ENCODE data around the gene MIA3. TPM values are rescaled to one million over a fixed set of nuclear protein-coding genes. Genes with fewer than 3 reads are reported as not detected.
A peak's percentile ranks its signal among the peaks of the same experiment; 100 is the strongest.

MIA3 gene
- total and polyA plus RNA-seq, 9 of the 15 experiments (the other 6 are each of a cell fraction or from before 2014, with no cell fraction given), result 21.6 to 89.4 (median 40.8) TPM

- TF ChIP-seq ESRRB (CRISPR knock-in tag; IDR thresholded peaks at IDR 0.05; ENCODE audit: borderline replicate concordance) (no peak), CREB5 (CRISPR knock-in tag; IDR thresholded peaks at IDR 0.05) (no peak), NR2F6 (CRISPR knock-in tag; IDR thresholded peaks at IDR 0.05) (no peak), POLR3A (IDR thresholded peaks at IDR 0.05; ENCODE audit: borderline replicate concordance, extremely low read depth, insufficient read depth, insufficient read length) (no peak), ZNF239 (CRISPR knock-in tag; IDR thresholded peaks at IDR 0.05) (no peak), ZNF197 (CRISPR knock-in tag; IDR thresholded peaks at IDR 0.05; ENCODE audit: low read depth) (no peak; the same call in 1 of the 2 replicates), VEZF1 (CRISPR knock-in tag; IDR thresholded peaks at IDR 0.05) (peak; percentile 33; the same call in 1 of the 2 replicates), SAFB (IDR thresholded peaks at IDR 0.05; ENCODE audit: borderline replicate concordance, low read depth, low read length) (no peak), EWSR1 (IDR thresholded peaks at IDR 0.05; ENCODE audit: borderline replicate concordance, low read depth, partially characterized antibody) (no peak), CBX1 (IDR thresholded peaks at IDR 0.05; ENCODE audit: low read depth) (no peak), CHAMP1 (IDR thresholded peaks at IDR 0.05) (no peak), ZNF444 (CRISPR knock-in tag; IDR thresholded peaks at IDR 0.05) (no peak), ARID3B (CRISPR knock-in tag; IDR thresholded peaks at IDR 0.05; ENCODE audit: borderline replicate concordance) (no peak), TCF7 (IDR thresholded peaks at IDR 0.05; ENCODE audit: borderline replicate concordance) (no peak), HMGN3 (IDR thresholded peaks at IDR 0.05; ENCODE audit: borderline replicate concordance, extremely low read depth, insufficient read length, low read depth, low read length) (peak; percentile 65)
These were observed 95.4 kb downstream of the MIA3 start (continued) for GRCh38 chr1:222713091-222713961.
